H1 (cell line): ENCODE measurements around the gene IFT74. TPM values are rescaled to one million over a fixed set of nuclear protein-coding genes. Genes with fewer than 3 reads are reported as not detected.

Experiments
- CTCF ChIA-PET: fragments of 300-600 bp; sonication (Branson Sonifier 250); formaldehyde crosslinking; loops from one replicate; lab custom pipeline; 2021; ENCODE audit not compliant: partially characterized antibody; lab: Charles Lee
- POLR2A ChIA-PET: fragments of 300-600 bp; sonication (Branson Sonifier 250); formaldehyde crosslinking; loops from one replicate; lab custom pipeline; 2021; ENCODE audit warnings: inconsistent platforms; ENCODE audit not compliant: partially characterized antibody; lab: Charles Lee
- DNase-seq, 2 experiments: peaks; one replicate each; pipeline versions ENCODE4 v3.0.0 to v3.0.0-alpha.2; 2010 to 2022; ENCODE audit warnings: low spot score in 2 of 2, low read depth in 1 of 2, mixed read lengths in 1 of 2
- FAIRE-seq: peaks from 2 replicates; lab custom pipeline; 2011; peaks lifted over from hg19 to GRCh38; lab: Jason Lieb, UNC
- H2AFZ ChIP-seq: 2 replicates; pipeline ENCODE4 v1.8.1; 2012; ENCODE audit warnings: low read length, inconsistent platforms
- H2AK5ac ChIP-seq: 2 replicates; pipeline ENCODE4 v1.6.1; 2013; ENCODE audit warnings: low read depth, low read length
- H2BK120ac ChIP-seq: replicated peaks from 2 replicates; pipeline ENCODE3; 2013; ENCODE audit warnings: low read depth, low read length, inconsistent platforms
- H2BK12ac ChIP-seq: 2 replicates; pipeline ENCODE4 v1.6.1; 2013; ENCODE audit warnings: low read depth, low read length
- H2BK15ac ChIP-seq: 2 replicates; pipeline ENCODE4 v1.6.1; 2013; ENCODE audit warnings: low read length
- H2BK20ac ChIP-seq: 2 replicates; pipeline ENCODE4 v1.6.1; 2013; ENCODE audit warnings: low read length
- H2BK5ac ChIP-seq: 2 replicates; pipeline ENCODE4 v1.6.1; 2013; ENCODE audit warnings: low read depth, low read length
- H3K14ac ChIP-seq: 2 replicates; pipeline ENCODE4 v1.6.1; 2013; ENCODE audit warnings: inconsistent platforms; ENCODE audit not compliant: insufficient read length
- H3K18ac ChIP-seq: 2 replicates; pipeline ENCODE4 v1.6.1; 2013; ENCODE audit warnings: low read length; ENCODE audit errors: extremely low read depth
- H3K23ac ChIP-seq: 2 replicates; pipeline ENCODE4 v1.6.1; 2013; ENCODE audit warnings: inconsistent platforms; ENCODE audit not compliant: insufficient read length
- H3K23me2 ChIP-seq: 2 replicates; pipeline ENCODE4 v1.6.1; 2013; ENCODE audit warnings: low read depth, low read length
- H3K27ac ChIP-seq: 2 replicates; pipeline ENCODE4 v1.6.1; 2011; ENCODE audit warnings: low read depth, low read length, inconsistent platforms
- H3K27me3 ChIP-seq, 4 experiments: replicated peaks in 1 of 4; 1 replicate in 1 of 4; 2 replicates in 3 of 4; pipeline versions ENCODE4 v1.6.1 to v1.8.1; 2011 to 2013; ENCODE audit warnings: low read length in 3 of 4, mild to moderate bottlenecking in 3 of 4, inconsistent platforms in 2 of 4, mixed read lengths in 2 of 4, moderate library complexity in 1 of 4; ENCODE audit not compliant: control insufficient read depth in 3 of 4, insufficient read depth in 3 of 4; ENCODE audit errors: extremely low read depth in 1 of 4
- H3K36me3 ChIP-seq, 4 experiments: 2 replicates each; pipeline versions ENCODE4 v1.6.1 to v1.8.1; 2011 to 2013; ENCODE audit warnings: mild to moderate bottlenecking in 4 of 4, low read length in 3 of 4, moderate library complexity in 2 of 4, control low read depth in 1 of 4, inconsistent platforms in 1 of 4; ENCODE audit not compliant: insufficient read depth in 4 of 4, control insufficient read depth in 2 of 4
- H3K4ac ChIP-seq: replicated peaks from 2 replicates; pipeline ENCODE3; 2013; ENCODE audit warnings: low read length, low read depth, mixed read lengths, inconsistent platforms; ENCODE audit not compliant: insufficient read length
- H3K4me1 ChIP-seq, 4 experiments: replicated peaks in 1 of 4; 1 replicate in 1 of 4; 2 replicates in 3 of 4; pipeline versions ENCODE4 v1.6.1 to v1.8.1; 2011 to 2013; ENCODE audit warnings: low read length in 3 of 4, inconsistent platforms in 2 of 4, mixed read lengths in 1 of 4; ENCODE audit not compliant: insufficient read depth in 4 of 4, control insufficient read depth in 3 of 4
- H3K4me2 ChIP-seq, 2 experiments: 2 replicates each; pipeline versions ENCODE4 v1.6.1 to v1.8.1; 2011 to 2013; ENCODE audit warnings: low read depth in 2 of 2, low read length in 2 of 2, control low read depth in 1 of 2, inconsistent platforms in 1 of 2, mild to moderate bottlenecking in 1 of 2; ENCODE audit not compliant: insufficient read depth in 1 of 2
- H3K4me3 ChIP-seq, 4 experiments: fragments of 200-600, 300-600 bp in 1 of 4; sonication (generic), shearing (Covaris generic), sonication (Bioruptor Twin) in 1 of 4; 2 replicates each; pipeline versions ENCODE4 v1.5.1 to v1.8.1; 2011 to 2016; ENCODE audit warnings: low read length in 4 of 4, low read depth in 3 of 4, control low read depth in 2 of 4, inconsistent platforms in 2 of 4, mild to moderate bottlenecking in 2 of 4, mixed read lengths in 1 of 4, moderate library complexity in 1 of 4; ENCODE audit not compliant: insufficient read depth in 2 of 4; ENCODE audit errors: extremely low read depth in 1 of 4
- H3K56ac ChIP-seq: replicated peaks from 2 replicates; pipeline ENCODE3; 2013; ENCODE audit warnings: low read depth, mild to moderate bottlenecking, mixed read lengths, low read length, inconsistent platforms; ENCODE audit not compliant: insufficient read length
- H3K79me1 ChIP-seq: 2 replicates; pipeline ENCODE4 v1.6.1; 2013; ENCODE audit warnings: low read depth, low read length, control low read depth
- H3K79me2 ChIP-seq, 2 experiments: 2 replicates each; pipeline versions ENCODE4 v1.6.1 to v1.8.1; 2012 to 2013; ENCODE audit warnings: low read length in 2 of 2, mild to moderate bottlenecking in 2 of 2, inconsistent platforms in 1 of 2; ENCODE audit not compliant: insufficient read depth in 2 of 2, control insufficient read depth in 1 of 2
- H3K9ac ChIP-seq, 4 experiments: replicated peaks in 1 of 4; 1 replicate in 1 of 4; 2 replicates in 3 of 4; pipeline versions ENCODE4 v1.6.1 to v1.8.1; 2011 to 2013; ENCODE audit warnings: low read depth in 3 of 4, low read length in 3 of 4, control low read depth in 2 of 4, mild to moderate bottlenecking in 2 of 4, moderate library complexity in 2 of 4, inconsistent platforms in 1 of 4; ENCODE audit errors: extremely low read depth in 1 of 4
- H3K9me3 ChIP-seq, 2 experiments: 2 replicates each; pipeline versions ENCODE4 v1.6.1 to v1.8.1; 2012 to 2013; ENCODE audit warnings: mild to moderate bottlenecking in 2 of 2, moderate library complexity in 2 of 2, control low read depth in 1 of 2, inconsistent platforms in 1 of 2, low read depth in 1 of 2, low read length in 1 of 2, mixed read lengths in 1 of 2; ENCODE audit not compliant: insufficient read depth in 2 of 2
- H4K20me1 ChIP-seq, 2 experiments: replicated peaks in 1 of 2; 2 replicates each; pipeline versions ENCODE3 to v1.8.1; 2011 to 2013; ENCODE audit warnings: inconsistent platforms in 2 of 2, low read length in 2 of 2, mild to moderate bottlenecking in 1 of 2; ENCODE audit not compliant: insufficient read depth in 2 of 2, control insufficient read depth in 1 of 2
- H4K5ac ChIP-seq: 2 replicates; pipeline ENCODE4 v1.6.1; 2013; ENCODE audit warnings: low read length, low read depth, mixed read lengths, inconsistent platforms; ENCODE audit not compliant: insufficient read length
- H4K8ac ChIP-seq: 2 replicates; pipeline ENCODE4 v1.8.0; 2013; ENCODE audit warnings: mild to moderate bottlenecking, moderate library complexity, low read length, inconsistent platforms; ENCODE audit not compliant: insufficient read depth; ENCODE audit errors: extremely low read depth
- H4K91ac ChIP-seq: replicated peaks from 2 replicates; pipeline ENCODE3; 2013; ENCODE audit warnings: low read length, mixed read lengths, inconsistent platforms; ENCODE audit not compliant: insufficient read length
- BACH1 ChIP-seq: IDR thresholded peaks from 2 replicates; pipeline ENCODE4 v1.6.1; 2012; ENCODE audit warnings: low read length, improper control_type of control experiment
- EGR1 ChIP-seq: IDR thresholded peaks from 2 replicates; pipeline ENCODE4 v1.6.1; 2011; ENCODE audit warnings: low read depth, low read length, borderline replicate concordance
- EZH2 ChIP-seq: fragments of 200-600 bp; sonication (generic); IDR thresholded peaks from 2 replicates; pipeline ENCODE4 v1.7.1; 2012; ENCODE audit warnings: low read depth, mild to moderate bottlenecking, moderate library complexity, low read length, inconsistent platforms; ENCODE audit not compliant: severe bottlenecking
- KDM5A ChIP-seq: fragments of 200-600 bp; IDR thresholded peaks from 2 replicates; pipeline ENCODE4 v1.7.1; 2012; ENCODE audit warnings: mild to moderate bottlenecking, low read length, inconsistent platforms, mixed read lengths
- MAFK ChIP-seq: IDR thresholded peaks from 2 replicates; pipeline ENCODE4 v1.6.1; 2012; ENCODE audit warnings: low read depth, mild to moderate bottlenecking, improper control_type of control experiment, low read length
- POLR2A ChIP-seq, 2 experiments: IDR thresholded peaks; 1 replicate in 1 of 2; 2 replicates in 1 of 2; pipeline ENCODE4 v1.6.1; 2011; ENCODE audit warnings: low read depth in 2 of 2, low read length in 2 of 2, mild to moderate bottlenecking in 2 of 2; ENCODE audit errors: control extremely low read depth in 1 of 2
- POLR2AphosphoS5 ChIP-seq: IDR thresholded peaks from 2 replicates; pipeline ENCODE4 v1.6.1; 2011; ENCODE audit warnings: low read depth, low read length
- RFX5 ChIP-seq: IDR thresholded peaks from 2 replicates; pipeline ENCODE4 v1.6.1; 2011; ENCODE audit warnings: low read depth, low read length, improper control_type of control experiment, borderline replicate concordance
- TCF12 ChIP-seq: IDR thresholded peaks from 2 replicates; pipeline ENCODE4 v1.6.1; 2011; ENCODE audit warnings: low read depth, mild to moderate bottlenecking, low read length
- WGBS, 2 experiments: shearing (Covaris generic) in 1 of 2; methylation state at CpG; one replicate each; pipeline versions ENCODE4 v1.1.6 to v1.1.7; 2013 to 2015; ENCODE audit warnings: low lambda C conversion rate in 2 of 2, mixed read lengths in 2 of 2, inconsistent platforms in 1 of 2, low coverage in 1 of 2, missing lambda C conversion rate in 1 of 2; ENCODE audit not compliant: insufficient replicate concordance in 2 of 2, insufficient coverage in 1 of 2, insufficient read length in 1 of 2; ENCODE audit errors: extremely low coverage in 1 of 2, missing lambda C conversion rate in 1 of 2; 5-methylcytosine and 5-hydroxymethylcytosine counted together
- polyA plus RNA-seq, 7 experiments: library from polyadenylated mRNA; depleted of rRNA in 3 of 7; stranded (reverse) in 5 of 7; unstranded in 2 of 7; fragments of >200 nt in 5 of 7; fragments of 200-250 nt in 2 of 7; gene quantifications; 1 replicate in 5 of 7; 2 replicates in 1 of 7; 4 replicates in 1 of 7; pipeline versions ENCODE4 v1.2.1 to v1.2.3, GENCODE V29; 2011 to 2013; ENCODE audit warnings: missing spikeins in 2 of 7, mixed read lengths in 2 of 7
- total RNA-seq: library from RNA; stranded (reverse); fragmentation: NEBNext Ultra II Directional; extraction: Animal tissue kit (Norgen Biotek cat#: 25700); gene quantifications from 2 replicates; pipeline ENCODE4 v1.2.1, GENCODE V29; 2021

IFT74 gene
- total and polyA plus RNA-seq, 2 of the 8 experiments (the other 6 are each of a cell fraction or from before 2014, with no cell fraction given): 4.4 to 17.8 TPM

- Histone ChIP-seq H3K14ac (no peak overlapping the region), H3K27me3 (no peaks in the 10 kb centered on the region), H3K23ac (no peak overlapping the region), H3K18ac (peak overlapping the region; percentile 84), H3K56ac (peak overlapping the region; percentile 49), H2BK120ac (peak overlapping the region; percentile 89), H2BK12ac (peak overlapping the region; percentile 98), H3K9ac (peak overlapping the region; percentile 79 to 95 (median 88)), H4K91ac (peak overlapping the region; percentile 98), H3K4ac (peak overlapping the region; percentile 6), H2BK5ac (peak overlapping the region; percentile 89), H3K4me2 (peak overlapping the region; percentile 82 to 83), H2AK5ac (peak overlapping the region; percentile 88; the same call in 1 of the 2 replicates), H3K4me3 (peak overlapping the region; percentile 19 to 54 (median 38); a peak in 6 of 8 replicates), H3K9me3 (no peaks in the 10 kb centered on the region), H3K4me1 (peaks cover 0 to 19% (median 9%) of the 10 kb centered on the region in 4 experiments; a peak in 5 of 7 replicates), H2AFZ (no peak overlapping the region), H3K36me3 (peaks cover 0 to 2% (median 0%) of the 10 kb centered on the region in 4 experiments; a peak in 2 of 8 replicates), H4K8ac (peak overlapping the region; percentile 93; the same call in 1 of the 2 replicates), H3K23me2 (peaks cover 4% of the 10 kb centered on the region), H3K79me1 (no peaks in the 10 kb centered on the region), H2BK20ac (peak overlapping the region; percentile 57; the same call in 1 of the 2 replicates), H3K79me2 (no peaks in the 10 kb centered on the region), H2BK15ac (no peak overlapping the region), H4K5ac (peak overlapping the region; percentile 96), H3K27ac (peak overlapping the region; percentile 98), H4K20me1 (no peaks in the 10 kb centered on the region)
- FAIRE-seq (peak; percentile 95), DNase-seq (peak; percentile 74 to 76)
- CTCF ChIA-PET: interaction anchor here (0.7 to 3.3 kb wide), 24 partner anchors 12 to 567 kb away, joined by 3 to 23 read pairs (median 4); partner anchors contain the start of gene CAAP1
- POLR2A ChIA-PET: interaction anchor here (0.6 to 4.4 kb wide), 16 partner anchors 18 to 1759 kb away, joined by 3 to 39 read pairs (median 4); partner anchors contain the start of genes CAAP1, IFT74 and PLAA
- 5% methylated on average over 18 of the region's 18 CpGs; no CpG with 5 or more reads in 1 of the 2 experiments for WGBS, 2 experiments
- peak; percentile 35; the same call in 1 of the 2 replicates for TF ChIP-seq MAFK
- TF ChIP-seq POLR2AphosphoS5: peak; percentile 87
- no peak for TF ChIP-seq EZH2
- TF ChIP-seq KDM5A: peak; percentile 59; the same call in 1 of the 2 replicates
- 0 out of 2 replicates have a peak, but pooled peaks have one; percentile 24 for TF ChIP-seq TCF12
- peak; percentile 55 to 90 for TF ChIP-seq POLR2A (IDR thresholded peaks at IDR 0.05; ENCODE audit: control extremely low read depth in 1 of 2, low read depth in 2 of 2, low read length in 2 of 2)
- 0 out of 2 replicates have a peak, but pooled peaks have one; percentile 3 for TF ChIP-seq EGR1
- peak; percentile 75 for TF ChIP-seq BACH1
- no peak for TF ChIP-seq RFX5
Observed at GRCh38 chr9:26975728-26976707, 19.8 kb downstream of the IFT74 start.
